ENCODE results near the gene SSX2IP.

SSX2IP gene

DNA sequence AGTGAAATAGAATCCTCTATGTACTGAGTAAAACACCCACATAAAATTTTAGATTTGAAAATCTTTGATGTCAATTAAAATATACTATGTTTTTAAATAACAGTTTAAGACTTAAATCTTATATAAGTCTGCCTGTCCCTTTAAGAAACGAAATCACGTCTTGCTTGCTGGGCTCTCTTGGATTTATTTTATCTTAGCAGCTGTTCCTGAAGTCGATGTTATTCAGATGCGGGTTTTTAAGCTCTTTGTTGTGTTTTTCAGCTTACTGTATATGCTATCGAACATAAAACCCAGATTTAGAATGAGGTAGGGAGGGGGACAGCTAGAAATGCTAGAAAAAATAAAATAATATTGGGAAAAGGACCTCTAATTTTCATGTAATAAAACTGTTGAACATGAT lies 11.1 kb upstream of the SSX2IP start:
- Histone ChIP-seq H3K27ac (ENCODE audit: low read depth, low read length) (no peak overlapping the region), H3K27me3 (ENCODE audit: control insufficient read depth, low read length) (no peaks in the 10 kb centered on the region), H3K4me1 (ENCODE audit: control insufficient read depth, low read length) (peaks cover 52% of the 10 kb centered on the region), H3K9me2 (replicated peaks; ENCODE audit: control insufficient read depth, low read length) (no peaks in the 10 kb centered on the region), H3K4me2 (ENCODE audit: low read length) (peak overlapping the region; percentile 78), H3F3A (ENCODE audit: control insufficient read depth, insufficient read depth) (peaks cover 3% of the 10 kb centered on the region; the same call in 1 of the 2 replicates), H3K36me3 (ENCODE audit: control insufficient read depth, low read length) (no peaks in the 10 kb centered on the region), H4K20me1 (ENCODE audit: control insufficient read depth, insufficient read depth, low read depth, low read length) (no peaks in the 10 kb centered on the region), H3K79me2 (ENCODE audit: control insufficient read depth, low read length) (no peaks in the 10 kb centered on the region), H3K4me3 (ENCODE audit: low read length) (peak overlapping the region; percentile 27; the same call in 1 of the 2 replicates), H3K9me3 (ENCODE audit: control insufficient read depth, insufficient read depth, low read length) (no peaks in the 10 kb centered on the region)
- TF ChIP-seq EZH2phosphoT487 (IDR thresholded peaks at IDR 0.05; ENCODE audit: borderline replicate concordance, low read length) = no peak
- TF ChIP-seq, protein P1, sequence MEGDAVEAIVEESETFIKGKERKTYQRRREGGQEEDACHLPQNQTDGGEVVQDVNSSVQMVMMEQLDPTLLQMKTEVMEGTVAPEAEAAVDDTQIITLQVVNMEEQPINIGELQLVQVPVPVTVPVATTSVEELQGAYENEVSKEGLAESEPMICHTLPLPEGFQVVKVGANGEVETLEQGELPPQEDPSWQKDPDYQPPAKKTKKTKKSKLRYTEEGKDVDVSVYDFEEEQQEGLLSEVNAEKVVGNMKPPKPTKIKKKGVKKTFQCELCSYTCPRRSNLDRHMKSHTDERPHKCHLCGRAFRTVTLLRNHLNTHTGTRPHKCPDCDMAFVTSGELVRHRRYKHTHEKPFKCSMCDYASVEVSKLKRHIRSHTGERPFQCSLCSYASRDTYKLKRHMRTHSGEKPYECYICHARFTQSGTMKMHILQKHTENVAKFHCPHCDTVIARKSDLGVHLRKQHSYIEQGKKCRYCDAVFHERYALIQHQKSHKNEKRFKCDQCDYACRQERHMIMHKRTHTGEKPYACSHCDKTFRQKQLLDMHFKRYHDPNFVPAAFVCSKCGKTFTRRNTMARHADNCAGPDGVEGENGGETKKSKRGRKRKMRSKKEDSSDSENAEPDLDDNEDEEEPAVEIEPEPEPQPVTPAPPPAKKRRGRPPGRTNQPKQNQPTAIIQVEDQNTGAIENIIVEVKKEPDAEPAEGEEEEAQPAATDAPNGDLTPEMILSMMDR (IDR thresholded peaks at IDR 0.05; ENCODE audit: low read depth, low read length, poor library complexity, severe bottlenecking) = no peak

- TF ChIP-seq EZH2phosphoT487 (IDR thresholded peaks at IDR 0.05; ENCODE audit: borderline replicate concordance, low read length) = no peak
- TF ChIP-seq, protein P1 (IDR thresholded peaks at IDR 0.05; ENCODE audit: low read depth, low read length, poor library complexity, severe bottlenecking) = no peak
- H3K36me3 ChIP-seq (ENCODE audit: control insufficient read depth, low read length) = no peaks in the 10 kb centered on the region
- H3K27ac ChIP-seq (ENCODE audit: low read depth, low read length) = peak overlapping the region; percentile 35
- no peaks in the 10 kb centered on the region for H4K20me1 ChIP-seq (ENCODE audit: control insufficient read depth, insufficient read depth, low read depth, low read length)
- no peaks in the 10 kb centered on the region for H3K79me2 ChIP-seq (ENCODE audit: control insufficient read depth, low read length)
- peak overlapping the region; percentile 78 for H3K4me2 ChIP-seq (ENCODE audit: low read length)
- no peaks in the 10 kb centered on the region for H3K9me2 ChIP-seq (replicated peaks; ENCODE audit: control insufficient read depth, low read length)
- peak overlapping the region; percentile 57 for H3K4me3 ChIP-seq (ENCODE audit: low read length)
- peaks cover 3% of the 10 kb centered on the region; the same call in 1 of the 2 replicates for H3F3A ChIP-seq (ENCODE audit: control insufficient read depth, insufficient read depth)
- H3K27me3 ChIP-seq (ENCODE audit: control insufficient read depth, low read length) = no peaks in the 10 kb centered on the region
- no peaks in the 10 kb centered on the region for H3K9me3 ChIP-seq (ENCODE audit: control insufficient read depth, insufficient read depth, low read length)
- peaks cover 50% of the 10 kb centered on the region for H3K4me1 ChIP-seq (ENCODE audit: control insufficient read depth, low read length)
Measured at GRCh38 chr1:84700070-84700469, 9.8 kb upstream of the SSX2IP start.

- Histone ChIP-seq H3K9me2 (replicated peaks; ENCODE audit: control insufficient read depth, low read length) (no peaks in the 10 kb centered on the region), H3F3A (ENCODE audit: control insufficient read depth, insufficient read depth) (peaks cover 3% of the 10 kb centered on the region; the same call in 1 of the 2 replicates), H4K20me1 (ENCODE audit: control insufficient read depth, insufficient read depth, low read depth, low read length) (no peaks in the 10 kb centered on the region), H3K4me2 (ENCODE audit: low read length) (peak overlapping the region; percentile 78), H3K4me1 (ENCODE audit: control insufficient read depth, low read length) (peaks cover 37% of the 10 kb centered on the region), H3K9me3 (ENCODE audit: control insufficient read depth, insufficient read depth, low read length) (no peaks in the 10 kb centered on the region), H3K4me3 (ENCODE audit: low read length) (no peak overlapping the region), H3K79me2 (ENCODE audit: control insufficient read depth, low read length) (no peaks in the 10 kb centered on the region), H3K27me3 (ENCODE audit: control insufficient read depth, low read length) (no peaks in the 10 kb centered on the region), H3K27ac (ENCODE audit: low read depth, low read length) (no peak overlapping the region), H3K36me3 (ENCODE audit: control insufficient read depth, low read length) (no peaks in the 10 kb centered on the region)
- no peak for TF ChIP-seq EZH2phosphoT487 (IDR thresholded peaks at IDR 0.05; ENCODE audit: borderline replicate concordance, low read length)
- TF ChIP-seq, protein P1 (IDR thresholded peaks at IDR 0.05; ENCODE audit: low read depth, low read length, poor library complexity, severe bottlenecking) = no peak
Measured at GRCh38 chr1:84698151-84699110, 8.2 kb upstream of the SSX2IP start.

Measured in DOHH2 (cell line).